Fibroblast of pulmonary artery (primary cell): ENCODE measurements around the gene TMEM256.
A peak's percentile ranks its signal among the peaks of the same experiment; 100 is the strongest.

ENCODE experiments used
- DNase-seq: peaks from one replicate; pipeline ENCODE4 v3.0.0-alpha.2; 2010; ENCODE audit warnings: low read depth
- H3K4me3 ChIP-seq: replicated peaks from 2 replicates; pipeline ENCODE4 v1.5.1; 2011; ENCODE audit warnings: low read depth, mild to moderate bottlenecking, control low read depth, low read length, moderate library complexity
- CTCF ChIP-seq: IDR thresholded peaks from 2 replicates; pipeline ENCODE4 v1.5.1; 2011; ENCODE audit warnings: mild to moderate bottlenecking, control low read depth, low read length, inconsistent platforms; ENCODE audit errors: missing control alignments

TMEM256 gene

GRCh38 chr17:7392696-7393612, 10.9 kb downstream of the TMEM256 start:
- H3K4me3 ChIP-seq: peak overlapping the region; percentile 82
- no peak for DNase-seq
- TF ChIP-seq CTCF: no peak

DNA sequence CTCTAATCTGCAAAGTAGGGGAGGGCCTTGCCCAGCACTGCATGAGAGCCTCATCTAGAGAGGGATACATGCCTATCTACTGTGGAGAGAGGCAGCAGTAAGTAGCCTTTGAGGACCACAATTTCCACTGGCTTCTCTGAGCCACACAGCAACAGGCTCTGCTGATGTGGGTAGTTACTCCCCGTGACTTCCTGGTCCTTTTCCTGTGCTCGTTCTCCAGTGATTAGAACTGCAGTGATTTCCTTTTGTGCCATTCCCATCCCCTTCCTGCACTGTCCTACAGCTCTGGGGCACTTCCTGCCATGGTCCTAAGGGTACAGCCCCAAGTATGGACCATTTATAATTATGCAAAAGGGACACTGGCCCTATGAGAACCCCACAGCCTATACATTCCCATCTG, 12.6 kb downstream of the TMEM256 start:
- TF ChIP-seq CTCF: no peak
- no peak for DNase-seq
- no peak overlapping the region for H3K4me3 ChIP-seq

GRCh38 chr17:7389924-7390910, 13.7 kb downstream of the TMEM256 start:
- no peak for DNase-seq
- no peak overlapping the region for H3K4me3 ChIP-seq
- no peak for TF ChIP-seq CTCF

GRCh38 chr17:7388856-7389255, 15.0 kb downstream of the TMEM256 start:
- no peak overlapping the region for H3K4me3 ChIP-seq
- TF ChIP-seq CTCF: no peak
- no peak for DNase-seq

GRCh38 chr17:7384489-7385081, 19.3 kb downstream of the TMEM256 start:
- TF ChIP-seq CTCF: no peak
- no peak for DNase-seq
- peak overlapping the region; percentile 40 for H3K4me3 ChIP-seq

DNA sequence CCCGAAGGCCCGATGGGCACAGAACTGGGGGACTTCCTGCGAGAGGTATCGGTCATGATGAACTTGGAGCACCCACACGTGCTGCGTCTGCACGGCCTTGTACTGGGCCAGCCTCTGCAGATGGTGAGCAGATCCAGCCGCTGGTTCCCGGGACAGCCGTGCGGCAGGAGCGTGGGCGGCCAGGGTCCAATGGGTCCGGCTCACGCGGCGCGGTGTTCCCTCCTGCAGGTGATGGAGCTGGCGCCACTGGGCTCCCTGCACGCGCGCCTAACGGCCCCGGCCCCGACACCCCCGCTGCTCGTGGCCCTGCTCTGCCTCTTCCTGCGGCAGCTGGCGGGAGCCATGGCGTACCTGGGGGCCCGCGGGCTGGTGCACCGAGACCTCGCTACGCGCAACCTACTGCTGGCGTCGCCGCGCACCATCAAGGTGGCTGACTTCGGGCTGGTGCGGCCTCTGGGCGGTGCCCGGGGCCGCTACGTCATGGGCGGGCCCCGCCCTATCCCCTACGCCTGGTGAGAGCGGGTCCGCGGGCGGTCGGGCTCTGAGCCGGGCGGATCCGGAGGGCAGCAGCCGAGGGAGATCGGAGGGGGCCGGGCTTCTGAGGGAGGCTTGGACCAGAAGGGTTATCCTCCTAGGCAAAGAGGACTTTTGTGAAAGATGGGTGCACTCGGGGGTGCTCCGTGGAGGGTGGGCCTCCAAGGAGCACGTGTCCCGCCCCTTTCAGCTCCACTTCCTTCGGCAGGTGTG, 20.0 kb downstream of the TMEM256 start:
- no peak for TF ChIP-seq CTCF
- H3K4me3 ChIP-seq: peak overlapping the region; percentile 40
- DNase-seq: peak; percentile 23
